ENCODE measurements around the gene IGFL2. TPM values are rescaled to one million over a fixed set of nuclear protein-coding genes. Genes with fewer than 3 reads are reported as not detected.

The IGFL2 gene
- total and polyA plus RNA-seq, 4 donors, result not detected

DNA sequence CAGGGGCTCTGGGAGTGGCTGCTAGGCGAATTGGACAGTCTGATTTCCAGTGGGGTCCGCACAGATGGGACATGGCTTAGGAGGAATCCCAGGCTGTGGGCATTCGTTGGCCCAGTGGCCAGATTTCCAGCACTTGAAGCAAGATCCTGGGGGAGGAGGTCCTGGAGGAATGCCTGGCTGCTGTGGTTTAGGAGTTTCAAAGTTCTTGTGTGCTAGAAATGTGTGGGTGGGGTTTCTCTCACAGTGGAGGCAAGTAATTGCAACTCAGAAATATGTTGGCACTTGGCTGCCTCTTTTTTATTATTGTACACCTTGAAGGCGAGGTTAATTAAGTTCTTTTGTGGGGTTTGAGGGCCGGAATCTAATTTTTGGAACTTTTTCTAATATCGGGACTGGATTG is 40.7 kb upstream of the IGFL2 start:
- H3K4me1 ChIP-seq (ENCODE audit: control insufficient read depth in 5 of 5, insufficient read depth in 5 of 5, low read length in 5 of 5), result no peaks in the 10 kb centered on the region
- H3K4me3 ChIP-seq, result no peak overlapping the region
- no peaks in the 10 kb centered on the region for H3K9me3 ChIP-seq (ENCODE audit: control insufficient read depth in 4 of 4, insufficient read depth in 3 of 4, low read length in 3 of 4)
- H3K36me3 ChIP-seq (ENCODE audit: control insufficient read depth in 4 of 4, insufficient read depth in 4 of 4, low read length in 4 of 4), result no peaks in the 10 kb centered on the region
- WGBS, 2 donors, result 72 to 74% methylated on average over 6 of the region's 6 CpGs
- TF ChIP-seq, protein P1, sequence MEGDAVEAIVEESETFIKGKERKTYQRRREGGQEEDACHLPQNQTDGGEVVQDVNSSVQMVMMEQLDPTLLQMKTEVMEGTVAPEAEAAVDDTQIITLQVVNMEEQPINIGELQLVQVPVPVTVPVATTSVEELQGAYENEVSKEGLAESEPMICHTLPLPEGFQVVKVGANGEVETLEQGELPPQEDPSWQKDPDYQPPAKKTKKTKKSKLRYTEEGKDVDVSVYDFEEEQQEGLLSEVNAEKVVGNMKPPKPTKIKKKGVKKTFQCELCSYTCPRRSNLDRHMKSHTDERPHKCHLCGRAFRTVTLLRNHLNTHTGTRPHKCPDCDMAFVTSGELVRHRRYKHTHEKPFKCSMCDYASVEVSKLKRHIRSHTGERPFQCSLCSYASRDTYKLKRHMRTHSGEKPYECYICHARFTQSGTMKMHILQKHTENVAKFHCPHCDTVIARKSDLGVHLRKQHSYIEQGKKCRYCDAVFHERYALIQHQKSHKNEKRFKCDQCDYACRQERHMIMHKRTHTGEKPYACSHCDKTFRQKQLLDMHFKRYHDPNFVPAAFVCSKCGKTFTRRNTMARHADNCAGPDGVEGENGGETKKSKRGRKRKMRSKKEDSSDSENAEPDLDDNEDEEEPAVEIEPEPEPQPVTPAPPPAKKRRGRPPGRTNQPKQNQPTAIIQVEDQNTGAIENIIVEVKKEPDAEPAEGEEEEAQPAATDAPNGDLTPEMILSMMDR (IDR thresholded peaks at IDR 0.05; ENCODE audit: control extremely low read depth, extremely low read depth), result no peak
- DNase-seq (no peak), ATAC-seq (ENCODE audit: insufficient read depth, low FRiP score) (no peak)
- no peak overlapping the region for H3K27ac ChIP-seq (ENCODE audit: low read depth in 1 of 2, low read length in 1 of 2)
- no peaks in the 10 kb centered on the region for H3K27me3 ChIP-seq (ENCODE audit: control insufficient read depth in 3 of 3, insufficient read depth in 3 of 3, low read length in 2 of 3)
- no peak overlapping the region for H3K9ac ChIP-seq (ENCODE audit: insufficient read depth in 1 of 2, low read length in 2 of 2)

DNA sequence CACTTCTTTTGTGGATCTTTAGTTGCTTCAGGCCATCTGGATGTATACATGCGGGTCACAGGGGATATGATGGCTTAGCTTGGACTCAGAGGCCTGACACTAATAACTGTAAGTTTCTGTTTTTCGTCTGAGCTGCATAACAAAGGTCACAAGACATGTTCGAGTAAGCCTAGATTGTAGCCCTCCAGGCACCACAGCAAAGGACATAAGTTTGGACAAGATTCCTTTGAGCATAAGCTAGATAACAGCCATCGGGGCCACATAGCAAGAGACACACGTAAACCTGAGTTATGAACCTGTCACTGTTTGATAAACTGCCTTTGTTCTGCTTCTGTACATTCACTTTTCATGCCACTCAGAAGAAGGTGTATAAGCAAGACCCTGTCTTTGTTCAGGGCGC is 38.2 kb upstream of the IGFL2 start:
- ATAC-seq (ENCODE audit: insufficient read depth, low FRiP score), result no peak
- Histone ChIP-seq H3K4me3 (no peak overlapping the region), H3K9me3 (ENCODE audit: control insufficient read depth in 4 of 4, insufficient read depth in 3 of 4, low read length in 3 of 4) (no peaks in the 10 kb centered on the region), H3K27me3 (ENCODE audit: control insufficient read depth in 3 of 3, insufficient read depth in 3 of 3, low read length in 2 of 3) (no peaks in the 10 kb centered on the region), H3K4me1 (ENCODE audit: control insufficient read depth in 5 of 5, insufficient read depth in 5 of 5, low read length in 5 of 5) (no peaks in the 10 kb centered on the region), H3K27ac (ENCODE audit: low read depth in 1 of 2, low read length in 1 of 2) (no peak overlapping the region), H3K36me3 (ENCODE audit: control insufficient read depth in 4 of 4, insufficient read depth in 4 of 4, low read length in 4 of 4) (no peaks in the 10 kb centered on the region), H3K9ac (ENCODE audit: insufficient read depth in 1 of 2, low read length in 2 of 2) (no peak overlapping the region)
- 68 to 76% methylated on average over 6 of the region's 6 CpGs for WGBS, 2 donors
- DNase-seq, result no peak
- TF ChIP-seq, protein P1 (IDR thresholded peaks at IDR 0.05; ENCODE audit: control extremely low read depth, extremely low read depth), result no peak

DNA sequence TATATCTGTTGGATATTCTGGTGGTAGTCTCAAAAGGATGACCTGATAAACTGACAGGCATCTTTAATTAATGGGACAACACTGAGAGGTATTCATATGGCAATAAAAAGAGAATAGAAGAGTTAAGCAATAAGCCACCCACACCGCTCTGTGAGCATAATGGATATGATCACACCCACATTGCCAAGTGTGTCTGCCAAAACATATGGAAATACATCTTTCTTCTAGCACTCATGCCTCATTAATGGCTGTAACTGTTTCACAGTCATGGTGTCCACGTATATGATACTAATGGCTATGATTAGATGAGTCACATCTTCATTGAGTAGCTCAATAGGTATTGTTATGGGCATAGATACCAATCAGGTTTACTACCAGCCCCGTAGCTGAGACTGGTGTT is 36.7 kb upstream of the IGFL2 start:
- no peak for ATAC-seq (ENCODE audit: insufficient read depth, low FRiP score)

DNA sequence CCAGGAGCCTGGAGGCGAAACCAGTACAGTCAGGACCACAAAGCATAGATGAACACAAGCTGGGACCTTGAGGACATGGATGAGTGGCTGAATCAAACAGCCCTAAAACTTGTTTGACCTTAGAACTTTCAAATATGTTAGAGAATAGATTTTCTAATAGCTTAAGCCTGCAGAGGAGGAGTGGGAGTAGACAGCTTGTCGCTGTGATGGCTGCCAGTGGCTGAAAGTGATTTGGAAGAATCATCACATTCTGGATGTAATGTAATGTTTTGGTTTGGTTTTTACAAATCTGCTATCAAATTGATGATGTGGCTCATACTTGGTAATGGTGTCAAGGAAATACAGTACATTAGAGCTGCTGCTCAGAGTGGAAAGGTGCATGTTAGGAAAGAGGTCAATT is 35.5 kb upstream of the IGFL2 start:
- H3K9ac ChIP-seq (ENCODE audit: insufficient read depth in 1 of 2, low read length in 2 of 2), result no peak overlapping the region
- H3K4me3 ChIP-seq, result no peak overlapping the region
- H3K27me3 ChIP-seq (ENCODE audit: control insufficient read depth in 3 of 3, insufficient read depth in 3 of 3, low read length in 2 of 3), result no peaks in the 10 kb centered on the region
- no peak overlapping the region for H3K27ac ChIP-seq (ENCODE audit: low read depth in 1 of 2, low read length in 1 of 2)
- H3K36me3 ChIP-seq (ENCODE audit: control insufficient read depth in 4 of 4, insufficient read depth in 4 of 4, low read length in 4 of 4), result no peaks in the 10 kb centered on the region
- H3K9me3 ChIP-seq (ENCODE audit: control insufficient read depth in 4 of 4, insufficient read depth in 3 of 4, low read length in 3 of 4), result no peaks in the 10 kb centered on the region
- no peaks in the 10 kb centered on the region for H3K4me1 ChIP-seq (ENCODE audit: control insufficient read depth in 5 of 5, insufficient read depth in 5 of 5, low read length in 5 of 5)
- 72 to 74% methylated on average over 2 of the region's 2 CpGs for WGBS, 2 donors
- ATAC-seq (ENCODE audit: insufficient read depth, low FRiP score), result no peak
- DNase-seq, result no peak
- TF ChIP-seq, protein P1 (IDR thresholded peaks at IDR 0.05; ENCODE audit: control extremely low read depth, extremely low read depth), result no peak

More for the DNA sequence above, 36.7 kb upstream of the IGFL2 start:
- H3K4me3 ChIP-seq, result no peak overlapping the region
- H3K4me1 ChIP-seq (ENCODE audit: control insufficient read depth in 5 of 5, insufficient read depth in 5 of 5, low read length in 5 of 5), result no peaks in the 10 kb centered on the region
- TF ChIP-seq, protein P1 (IDR thresholded peaks at IDR 0.05; ENCODE audit: control extremely low read depth, extremely low read depth), result no peak
- no peaks in the 10 kb centered on the region for H3K9me3 ChIP-seq (ENCODE audit: control insufficient read depth in 4 of 4, insufficient read depth in 3 of 4, low read length in 3 of 4)
- H3K36me3 ChIP-seq (ENCODE audit: control insufficient read depth in 4 of 4, insufficient read depth in 4 of 4, low read length in 4 of 4), result no peaks in the 10 kb centered on the region
- no peaks in the 10 kb centered on the region for H3K27me3 ChIP-seq (ENCODE audit: control insufficient read depth in 3 of 3, insufficient read depth in 3 of 3, low read length in 2 of 3)
- no peak for DNase-seq
- H3K27ac ChIP-seq (ENCODE audit: low read depth in 1 of 2, low read length in 1 of 2), result no peak overlapping the region
- WGBS, 2 donors, result 71 to 72% methylated on average over 3 of the region's 3 CpGs
- no peak overlapping the region for H3K9ac ChIP-seq (ENCODE audit: insufficient read depth in 1 of 2, low read length in 2 of 2)
